22Rv1 (cell line): ENCODE measurements around the gene CCDC63.

Experiments used
- H3K27ac ChIP-seq: fragments of 450-650 bp; 2 replicates; pipeline ENCODE4 v1.5.1; 2017
- ZFX ChIP-seq: fragments of 450-650 bp; IDR thresholded peaks from 2 replicates; pipeline ENCODE4 v1.6.1; 2017; ENCODE audit warnings: antibody characterized with exemption, borderline replicate concordance
- TF ChIP-seq, protein P1 (sequence below): fragments of 450-650 bp; IDR thresholded peaks from 2 replicates; pipeline ENCODE4 v1.5.1; 2017; ENCODE audit warnings: mild to moderate bottlenecking

The CCDC63 gene

GRCh38 chr12:110862329-110862728, 15.5 kb downstream of the CCDC63 start:
- no peak overlapping the region for H3K27ac ChIP-seq
- no peak for TF ChIP-seq ZFX
- TF ChIP-seq, protein P1, sequence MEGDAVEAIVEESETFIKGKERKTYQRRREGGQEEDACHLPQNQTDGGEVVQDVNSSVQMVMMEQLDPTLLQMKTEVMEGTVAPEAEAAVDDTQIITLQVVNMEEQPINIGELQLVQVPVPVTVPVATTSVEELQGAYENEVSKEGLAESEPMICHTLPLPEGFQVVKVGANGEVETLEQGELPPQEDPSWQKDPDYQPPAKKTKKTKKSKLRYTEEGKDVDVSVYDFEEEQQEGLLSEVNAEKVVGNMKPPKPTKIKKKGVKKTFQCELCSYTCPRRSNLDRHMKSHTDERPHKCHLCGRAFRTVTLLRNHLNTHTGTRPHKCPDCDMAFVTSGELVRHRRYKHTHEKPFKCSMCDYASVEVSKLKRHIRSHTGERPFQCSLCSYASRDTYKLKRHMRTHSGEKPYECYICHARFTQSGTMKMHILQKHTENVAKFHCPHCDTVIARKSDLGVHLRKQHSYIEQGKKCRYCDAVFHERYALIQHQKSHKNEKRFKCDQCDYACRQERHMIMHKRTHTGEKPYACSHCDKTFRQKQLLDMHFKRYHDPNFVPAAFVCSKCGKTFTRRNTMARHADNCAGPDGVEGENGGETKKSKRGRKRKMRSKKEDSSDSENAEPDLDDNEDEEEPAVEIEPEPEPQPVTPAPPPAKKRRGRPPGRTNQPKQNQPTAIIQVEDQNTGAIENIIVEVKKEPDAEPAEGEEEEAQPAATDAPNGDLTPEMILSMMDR = no peak

DNA sequence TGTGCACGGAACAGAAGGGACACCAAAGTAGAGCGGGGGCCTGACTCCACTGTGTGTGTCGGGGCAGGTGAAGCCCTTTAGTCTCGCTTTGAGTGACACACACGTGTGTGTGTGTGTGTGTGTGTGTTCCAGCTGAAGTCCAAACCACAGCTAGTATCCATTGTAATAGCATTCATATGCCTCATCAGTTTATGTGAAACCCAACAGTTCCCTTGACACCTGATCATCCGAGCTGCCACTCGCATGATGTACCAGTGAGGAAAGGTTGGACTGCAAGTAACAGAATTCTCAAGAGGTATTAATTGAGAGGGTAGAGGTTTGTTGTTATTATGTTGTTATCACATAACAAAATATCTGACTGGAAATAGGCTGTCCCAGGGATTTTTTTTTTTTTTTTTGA, 16.4 kb downstream of the CCDC63 start:
- no peak overlapping the region for H3K27ac ChIP-seq
- TF ChIP-seq, protein P1 = no peak
- TF ChIP-seq ZFX = no peak

GRCh38 chr12:110865521-110865920, 18.7 kb downstream of the CCDC63 start:
- no peak for TF ChIP-seq ZFX
- TF ChIP-seq, protein P1 = no peak
- H3K27ac ChIP-seq = no peak overlapping the region

GRCh38 chr12:110869026-110869425, 22.2 kb downstream of the CCDC63 start:
- TF ChIP-seq ZFX = no peak
- TF ChIP-seq, protein P1 = no peak
- H3K27ac ChIP-seq = no peak overlapping the region

DNA sequence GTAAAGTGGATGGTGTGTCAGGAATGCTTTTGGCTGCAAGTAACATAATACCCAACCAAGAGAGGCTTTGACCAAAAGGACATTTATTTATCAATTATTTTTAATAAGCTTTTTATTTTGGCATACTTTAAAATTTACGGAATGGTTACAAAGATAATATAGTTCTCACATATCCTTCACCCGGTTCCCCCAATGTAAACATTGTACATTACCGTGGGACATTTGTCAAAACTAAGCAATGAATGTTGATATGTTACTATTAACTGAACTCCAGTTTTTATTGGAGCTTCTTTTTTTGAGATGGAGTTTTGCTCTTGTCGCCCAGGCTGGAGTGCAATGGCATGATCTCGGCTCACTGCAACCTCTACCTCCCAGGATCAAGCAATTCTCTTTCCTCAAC, 23.0 kb downstream of the CCDC63 start:
- H3K27ac ChIP-seq = no peak overlapping the region
- TF ChIP-seq, protein P1 = no peak
- TF ChIP-seq ZFX = no peak

DNA sequence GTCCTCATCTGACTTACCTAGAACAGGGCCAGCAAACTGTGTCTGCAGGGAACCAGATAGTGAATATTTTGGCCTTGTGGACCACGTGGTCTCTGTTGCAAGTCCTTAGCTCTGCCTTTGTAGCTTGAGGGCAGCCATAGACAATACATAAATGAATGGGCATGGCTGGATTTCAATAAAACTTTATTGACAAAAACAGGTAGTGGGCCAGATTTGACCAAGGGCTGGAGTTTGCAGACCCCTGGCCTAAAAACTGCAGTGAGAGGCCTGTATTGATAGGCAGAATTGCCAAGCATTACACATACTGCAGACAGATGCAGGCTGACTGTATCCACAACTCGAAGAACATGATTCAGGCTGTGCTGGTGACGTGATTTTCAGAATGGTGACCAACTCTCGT, 25.3 kb downstream of the CCDC63 start:
- H3K27ac ChIP-seq = no peak overlapping the region
- no peak for TF ChIP-seq ZFX
- TF ChIP-seq, protein P1 = no peak

DNA sequence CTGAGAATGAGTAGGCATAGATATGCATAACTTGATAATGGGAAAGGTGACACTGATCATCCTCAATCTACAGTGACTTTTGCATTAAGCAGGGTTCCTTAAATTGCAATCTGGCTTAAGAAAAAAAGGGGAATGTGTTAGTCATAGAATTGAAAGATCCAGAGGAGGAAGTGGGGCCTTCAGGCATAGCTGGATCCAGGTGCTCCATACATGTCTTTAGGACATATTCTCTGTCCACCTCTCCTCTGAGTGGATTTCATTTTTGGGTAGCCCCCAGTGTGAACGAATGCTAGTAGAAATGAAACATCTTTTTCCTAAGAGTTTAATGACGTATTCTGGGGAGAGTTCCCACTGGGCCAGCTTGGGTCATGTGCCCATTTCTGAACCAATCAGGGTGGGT, 27.6 kb downstream of the CCDC63 start:
- TF ChIP-seq, protein P1 = no peak
- no peak for TF ChIP-seq ZFX

More for the DNA sequence above, 27.6 kb downstream of the CCDC63 start:
- no peak overlapping the region for H3K27ac ChIP-seq
